ELR (cell line): ENCODE data around the gene ZSWIM4.

Experiments used
- DNase-seq: peaks from one replicate; pipeline ENCODE4 v3.0.0-alpha.2; 2015; ENCODE audit warnings: low read depth

ZSWIM4 gene

DNA sequence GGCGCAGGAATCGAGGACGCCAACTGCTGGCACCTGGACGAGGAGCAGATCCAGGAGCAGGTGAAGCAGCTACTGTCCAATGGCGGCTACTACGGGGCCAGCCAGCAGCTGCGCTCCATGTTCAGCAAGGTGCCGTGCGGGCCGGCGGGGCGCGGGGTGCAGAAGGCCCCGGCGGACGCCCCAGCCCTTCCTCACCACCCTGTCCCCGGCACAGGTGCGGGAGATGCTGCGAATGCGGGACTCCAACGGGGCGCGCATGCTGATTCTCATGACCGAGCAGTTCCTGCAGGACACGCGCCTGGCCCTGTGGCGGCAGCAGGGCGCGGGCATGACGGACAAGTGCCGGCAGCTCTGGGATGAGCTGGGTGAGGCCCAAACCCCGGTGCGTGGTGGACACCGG, 13.6 kb downstream of the ZSWIM4 start:
- no peak for DNase-seq

DNA sequence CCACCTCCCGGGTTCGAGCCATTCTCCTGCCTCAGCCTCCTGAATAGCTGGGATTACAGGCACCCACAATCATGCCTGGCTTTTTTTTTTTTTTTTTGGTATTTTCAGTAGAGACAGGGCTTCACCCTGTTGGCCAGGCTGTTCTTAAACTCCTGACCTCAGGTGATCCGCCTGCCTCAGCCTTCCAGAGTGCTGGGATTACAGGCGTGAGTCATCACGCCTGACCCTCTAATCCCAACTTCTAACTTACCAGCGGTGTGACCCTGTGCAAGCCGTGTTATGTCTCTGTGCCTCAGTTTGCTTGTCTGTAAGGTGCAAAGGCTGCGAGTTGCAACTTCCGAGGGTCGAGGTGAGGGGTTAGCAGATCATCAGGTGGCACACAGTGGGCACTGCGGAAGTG, 17.3 kb downstream of the ZSWIM4 start:
- no peak for DNase-seq

- DNase-seq, result no peak
These were observed 17.9 kb downstream of the ZSWIM4 start for GRCh38 chr19:13813147-13813546.

GRCh38 chr19:13814550-13814949, 19.3 kb downstream of the ZSWIM4 start:
- no peak for DNase-seq

- peak; percentile 35 for DNase-seq
These were observed 21.9 kb downstream of the ZSWIM4 start for GRCh38 chr19:13817018-13817614.

GRCh38 chr19:13817615-13818371, 22.6 kb downstream of the ZSWIM4 start:
- DNase-seq, result no peak

DNA sequence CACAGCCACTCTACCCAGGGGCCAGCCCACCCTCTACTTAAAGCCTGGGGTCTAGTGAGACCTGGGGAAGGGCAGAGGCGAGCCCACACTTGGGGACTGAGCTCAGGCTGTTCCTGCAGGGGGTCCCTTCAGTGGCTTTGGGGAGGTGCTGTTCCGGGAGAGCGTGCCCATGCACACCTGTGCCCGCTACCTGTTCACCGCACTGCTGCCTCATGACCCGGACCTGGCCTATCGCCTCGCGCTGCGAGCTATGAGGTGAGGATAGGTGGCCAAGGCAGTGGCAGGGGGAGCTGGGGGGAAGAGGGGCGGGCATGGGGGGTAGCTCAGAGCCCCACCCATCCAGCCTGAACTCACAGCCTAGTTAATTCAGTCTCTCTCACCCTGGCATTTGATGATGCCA, 24.0 kb downstream of the ZSWIM4 start:
- DNase-seq, result no peak

DNA sequence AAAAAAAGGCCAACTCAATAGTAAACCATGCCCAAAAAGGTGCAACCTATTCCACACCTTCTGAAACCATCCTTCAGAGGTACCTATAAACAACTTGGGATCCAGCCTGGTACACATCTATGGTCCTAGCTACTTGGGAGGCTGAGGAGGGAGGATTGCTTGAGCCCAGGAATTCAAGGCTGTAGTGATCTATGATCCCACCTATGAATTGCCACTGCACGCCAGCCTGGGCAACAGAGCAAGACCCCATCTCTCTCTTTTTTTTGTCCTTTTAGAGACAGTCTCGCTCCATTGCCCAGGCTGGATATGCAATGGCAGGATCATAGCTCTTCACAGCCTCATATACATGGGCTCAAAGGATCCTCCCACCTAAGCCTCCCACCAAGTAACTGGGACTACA, 26.0 kb downstream of the ZSWIM4 start:
- no peak for DNase-seq

- DNase-seq, result no peak
These were observed 28.0 kb downstream of the ZSWIM4 start for GRCh38 chr19:13823256-13823655.

DNA sequence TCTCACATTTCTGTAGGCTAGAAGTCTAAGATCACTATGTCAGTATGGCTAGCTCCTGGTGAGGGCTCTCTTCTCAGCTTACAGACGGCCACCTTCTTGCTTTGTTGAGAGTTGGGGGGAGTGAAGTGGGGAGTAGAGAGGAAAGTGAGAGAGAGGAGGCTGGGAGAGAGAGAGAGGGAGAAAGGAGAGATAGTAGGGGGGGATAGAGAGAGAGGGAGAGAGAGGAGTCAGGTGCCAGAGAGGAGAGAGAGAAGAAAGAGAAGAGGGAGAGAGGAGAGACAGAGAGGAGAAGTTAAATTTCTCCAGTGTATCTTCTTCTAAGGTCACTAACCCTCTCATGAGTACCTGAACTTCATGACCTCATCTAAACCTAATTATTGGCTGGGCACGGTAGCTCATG, 28.7 kb downstream of the ZSWIM4 start:
- no peak for DNase-seq

DNA sequence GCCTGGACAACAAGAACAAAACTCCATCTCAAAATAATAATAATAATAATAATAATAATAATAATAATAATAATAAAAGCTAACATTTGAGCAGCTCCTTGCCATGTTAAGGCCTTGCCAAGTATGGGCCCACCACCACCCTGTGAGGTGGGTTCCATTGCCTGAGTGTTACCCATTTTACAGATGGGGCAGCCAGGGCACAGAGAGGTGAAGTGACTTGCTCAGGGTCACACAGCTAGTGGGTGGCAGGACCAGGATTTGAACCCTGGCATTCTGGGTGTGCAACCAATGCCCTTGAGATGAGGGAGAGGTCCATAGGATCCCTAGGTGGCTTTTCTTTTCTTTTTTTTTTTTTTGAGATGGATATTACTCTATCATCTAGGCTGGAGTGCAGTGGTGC, 29.5 kb downstream of the ZSWIM4 start:
- no peak for DNase-seq

GRCh38 chr19:13825489-13826441, 30.5 kb downstream of the ZSWIM4 start:
- peak; percentile 55 for DNase-seq

- DNase-seq, result no peak
These were observed 31.5 kb downstream of the ZSWIM4 start for GRCh38 chr19:13826652-13827235.

GRCh38 chr19:13827656-13828055, 32.4 kb downstream of the ZSWIM4 start:
- DNase-seq, result no peak

- no peak for DNase-seq
These were observed 35.0 kb downstream of the ZSWIM4 start for GRCh38 chr19:13830114-13830740.

DNA sequence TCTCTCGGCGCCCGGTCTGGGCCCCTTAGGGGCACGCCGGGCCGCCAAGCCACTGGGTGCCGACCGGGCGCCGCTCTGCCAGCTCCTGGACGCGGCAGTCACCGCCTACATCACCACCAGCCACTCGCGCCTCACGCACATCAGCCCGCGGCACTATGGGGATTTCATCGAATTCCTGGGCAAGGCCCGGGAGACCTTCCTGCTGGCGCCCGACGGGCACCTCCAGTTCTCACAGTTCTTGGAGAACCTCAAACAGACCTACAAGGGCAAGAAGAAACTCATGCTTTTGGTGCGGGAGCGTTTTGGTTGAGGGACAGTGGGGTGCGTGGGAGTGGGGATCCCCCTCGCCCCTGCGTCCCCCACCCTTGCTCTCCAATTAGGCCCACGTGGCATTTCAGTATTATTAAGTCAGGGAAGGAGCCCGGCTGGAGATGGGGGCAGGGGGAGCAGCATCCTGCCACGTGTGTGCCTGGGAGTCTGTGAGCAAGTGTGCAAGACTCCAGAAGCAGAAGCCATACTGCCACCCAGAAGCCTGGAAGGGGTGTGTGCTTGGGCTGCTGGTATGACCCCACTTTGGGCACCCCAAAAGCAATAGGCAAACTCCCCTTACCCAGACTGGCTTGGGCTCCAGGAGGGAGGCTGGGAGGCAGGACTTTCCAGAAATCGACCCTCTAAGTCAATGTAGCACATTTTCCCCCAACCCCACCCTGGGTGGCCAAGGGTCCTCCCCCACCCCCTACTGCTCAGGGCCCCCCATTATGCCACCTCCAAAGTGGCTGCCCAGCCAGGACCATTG, 35.7 kb downstream of the ZSWIM4 start:
- DNase-seq, result no peak

DNA sequence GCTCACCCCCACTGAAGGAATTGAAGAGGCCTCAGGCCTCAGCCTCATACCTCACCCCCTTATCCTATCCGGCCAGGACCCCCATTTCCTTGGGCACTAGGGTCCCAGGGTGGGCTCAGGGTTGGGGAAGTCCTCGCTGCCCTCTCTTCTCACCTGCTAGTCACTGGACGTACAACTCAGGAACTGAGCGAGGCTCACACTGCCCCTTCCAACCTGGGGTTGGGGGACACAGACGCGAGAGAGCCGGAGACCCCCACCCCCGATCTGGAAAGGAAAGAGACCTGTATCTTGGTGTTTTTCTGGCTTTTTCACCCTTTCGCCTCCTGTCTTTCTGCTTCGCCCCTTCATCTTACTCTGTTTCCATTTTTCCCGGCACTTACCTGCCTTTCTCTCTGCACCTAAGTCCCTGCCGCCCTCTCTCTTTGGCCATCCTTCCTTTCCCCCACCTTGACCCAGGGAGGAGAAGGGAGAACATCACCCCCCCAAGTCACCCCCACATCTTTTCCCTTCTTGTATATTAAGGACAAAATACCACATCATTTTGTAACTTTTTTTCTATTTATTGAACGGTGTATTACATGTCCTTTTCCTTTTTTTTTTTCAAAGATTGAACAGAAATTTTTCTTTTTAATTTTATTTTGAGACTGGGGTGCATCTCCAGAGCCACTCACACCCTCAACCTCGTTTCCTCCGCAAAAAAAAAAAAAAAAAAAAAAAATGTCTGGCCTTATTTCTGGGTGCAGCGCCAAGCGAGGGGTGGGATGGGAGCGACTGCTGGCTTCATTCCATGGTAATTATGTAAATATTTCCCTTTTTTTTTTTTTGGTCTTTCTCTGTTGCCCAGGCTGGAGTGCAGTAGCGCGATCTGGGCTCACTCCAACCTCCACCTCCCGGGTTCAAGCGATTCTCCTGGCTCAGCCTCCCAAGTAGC, 36.6 kb downstream of the ZSWIM4 start:
- DNase-seq, result no peak

DNA sequence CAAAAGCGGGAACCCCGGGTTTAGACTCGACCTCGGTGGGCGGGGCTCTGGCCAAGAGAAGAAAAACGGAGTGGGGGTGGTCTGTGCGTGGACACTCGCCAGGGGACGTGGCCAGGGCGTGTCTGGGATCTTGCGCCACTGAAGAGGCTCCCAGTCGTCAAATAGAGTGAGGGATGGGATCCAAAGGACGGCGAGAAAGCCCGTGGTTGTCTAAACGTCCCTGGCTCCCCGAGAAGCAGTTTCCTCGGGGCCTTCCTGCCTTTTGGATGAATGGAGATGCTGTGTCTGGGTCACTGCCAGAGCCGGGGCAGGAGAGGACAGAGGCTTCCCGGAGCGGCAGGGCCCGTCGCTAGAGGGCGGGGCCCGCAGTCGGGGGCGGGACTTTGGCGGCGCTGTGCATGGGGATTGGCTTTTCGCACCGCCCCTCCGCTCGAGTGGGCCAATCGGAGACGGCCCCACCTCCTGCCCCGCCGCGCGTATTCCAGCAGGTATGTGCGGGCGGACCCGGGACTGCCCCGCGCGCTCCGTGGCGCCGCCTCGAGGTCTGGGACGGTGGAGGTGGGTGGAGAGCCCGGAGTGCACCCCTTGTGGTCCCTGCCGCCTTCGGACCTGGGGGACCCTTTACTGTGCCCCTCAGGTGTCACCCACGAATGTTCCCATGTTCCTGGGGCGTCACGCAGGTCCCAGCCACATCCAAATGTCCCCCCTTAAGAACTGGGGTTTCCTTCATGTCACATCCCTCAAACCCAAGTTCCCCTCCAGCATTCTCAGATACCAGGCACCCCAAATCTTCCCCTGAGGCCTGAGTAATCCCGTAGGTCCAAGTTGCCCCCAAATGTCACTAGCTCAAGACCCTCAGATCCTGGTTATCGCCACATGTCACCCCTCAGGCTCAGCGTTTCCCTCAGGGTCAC, 38.3 kb downstream of the ZSWIM4 start:
- peak; percentile 94 for DNase-seq
